ENCODE results near the gene DHRSX.
"Not testable (repeated sequence)": the region's sequence is repeated elsewhere in the genome, so short reads cannot be mapped to it uniquely, and the experiment has no call there.

Gene DHRSX

GRCh38 chrX:2474280-2474962 lies 26.4 kb downstream of the DHRSX start:
- no peak for DNase-seq (ENCODE audit: low spot score)

- not testable (repeated sequence) for DNase-seq (ENCODE audit: low spot score)
These were observed 27.7 kb downstream of the DHRSX start for GRCh38 chrX:2473064-2473463.

- DNase-seq (ENCODE audit: low spot score): no peak
These were observed 29.1 kb downstream of the DHRSX start for GRCh38 chrX:2471641-2472040.

- DNase-seq (ENCODE audit: low spot score): not testable (repeated sequence)
These were observed 29.6 kb downstream of the DHRSX start for GRCh38 chrX:2471126-2471525.

GRCh38 chrX:2469852-2470251 lies 30.9 kb downstream of the DHRSX start:
- DNase-seq (ENCODE audit: low spot score): not testable (repeated sequence)

GRCh38 chrX:2469196-2469685 lies 31.5 kb downstream of the DHRSX start:
- no peak for DNase-seq (ENCODE audit: low spot score)

- DNase-seq (ENCODE audit: low spot score): no peak
These were observed 32.2 kb downstream of the DHRSX start for GRCh38 chrX:2468261-2469195.

- DNase-seq (ENCODE audit: low spot score): no peak
These were observed 33.7 kb downstream of the DHRSX start for GRCh38 chrX:2466876-2467656.

GRCh38 chrX:2464677-2465166 lies 36.1 kb downstream of the DHRSX start:
- DNase-seq (ENCODE audit: low spot score): no peak

- DNase-seq (ENCODE audit: low spot score): no peak
These were observed 36.7 kb downstream of the DHRSX start for GRCh38 chrX:2463973-2464676.

- DNase-seq (ENCODE audit: low spot score): not testable (repeated sequence)
These were observed 37.3 kb downstream of the DHRSX start for GRCh38 chrX:2463481-2463880.

- DNase-seq (ENCODE audit: low spot score): no peak
These were observed 38.0 kb downstream of the DHRSX start for GRCh38 chrX:2462780-2463179.

GRCh38 chrX:2462074-2462473 lies 38.7 kb downstream of the DHRSX start:
- DNase-seq (ENCODE audit: low spot score): no peak

GRCh38 chrX:2461711-2462016 lies 39.1 kb downstream of the DHRSX start:
- DNase-seq (ENCODE audit: low spot score): no peak

- DNase-seq (ENCODE audit: low spot score): not testable (repeated sequence)
These were observed 39.7 kb downstream of the DHRSX start for GRCh38 chrX:2460821-2461710.

- DNase-seq (ENCODE audit: low spot score): not testable (repeated sequence)
These were observed 40.7 kb downstream of the DHRSX start for GRCh38 chrX:2460048-2460447.

- DNase-seq (ENCODE audit: low spot score): no peak
These were observed 42.5 kb downstream of the DHRSX start for GRCh38 chrX:2458309-2458708.

- no peak for DNase-seq (ENCODE audit: low spot score)
These were observed 43.3 kb downstream of the DHRSX start for GRCh38 chrX:2457289-2458133.

GRCh38 chrX:2456091-2456490 lies 44.7 kb downstream of the DHRSX start:
- not testable (repeated sequence) for DNase-seq (ENCODE audit: low spot score)

- DNase-seq (ENCODE audit: low spot score): not testable (repeated sequence)
These were observed 46.2 kb downstream of the DHRSX start for GRCh38 chrX:2454620-2455019.
